DMS153 (cell line): ENCODE results near the gene CARD11.

Source experiments
- DNase-seq: peaks from one replicate; lab custom pipeline; 2025; lab: John Stamatoyannopoulos, UW

CARD11 gene

GRCh38 chr7:2982401-2982800 is 61.3 kb downstream of the CARD11 start:
- DNase-seq = no peak

- DNase-seq = no peak
Measured at GRCh38 chr7:2981103-2981480, 62.6 kb downstream of the CARD11 start.

GRCh38 chr7:2980401-2981102 is 63.1 kb downstream of the CARD11 start:
- DNase-seq = no peak

GRCh38 chr7:2979951-2980350 is 63.7 kb downstream of the CARD11 start:
- no peak for DNase-seq

GRCh38 chr7:2979201-2979631 is 64.5 kb downstream of the CARD11 start:
- no peak for DNase-seq

GRCh38 chr7:2978408-2978807 is 65.3 kb downstream of the CARD11 start:
- no peak for DNase-seq

GRCh38 chr7:2975821-2976371 is 67.8 kb downstream of the CARD11 start:
- no peak for DNase-seq

GRCh38 chr7:2974093-2974819 is 69.4 kb downstream of the CARD11 start:
- DNase-seq = no peak

GRCh38 chr7:2972835-2973161 is 70.9 kb downstream of the CARD11 start:
- DNase-seq = no peak

- DNase-seq = no peak
Measured at GRCh38 chr7:2971914-2972834, 71.5 kb downstream of the CARD11 start.

GRCh38 chr7:2970861-2971260 is 72.8 kb downstream of the CARD11 start:
- no peak for DNase-seq

- DNase-seq = no peak
Measured at GRCh38 chr7:2970307-2970664, 73.4 kb downstream of the CARD11 start.

GRCh38 chr7:2969398-2970306 is 74.0 kb downstream of the CARD11 start:
- DNase-seq = no peak

- DNase-seq = no peak
Measured at GRCh38 chr7:2968616-2969397, 74.9 kb downstream of the CARD11 start.

GRCh38 chr7:2968176-2968575 is 75.5 kb downstream of the CARD11 start:
- DNase-seq = no peak

GRCh38 chr7:2967705-2968104 is 76.0 kb downstream of the CARD11 start:
- DNase-seq = no peak

GRCh38 chr7:2967253-2967652 is 76.4 kb downstream of the CARD11 start:
- DNase-seq = no peak

GRCh38 chr7:2966466-2967078 is 77.1 kb downstream of the CARD11 start:
- DNase-seq = no peak

GRCh38 chr7:2965745-2966270 is 77.9 kb downstream of the CARD11 start:
- DNase-seq = no peak

- DNase-seq = no peak
Measured at GRCh38 chr7:2965301-2965700, 78.4 kb downstream of the CARD11 start.
